ENCODE measurements around the gene AHCYL1.

Gene AHCYL1

DNA sequence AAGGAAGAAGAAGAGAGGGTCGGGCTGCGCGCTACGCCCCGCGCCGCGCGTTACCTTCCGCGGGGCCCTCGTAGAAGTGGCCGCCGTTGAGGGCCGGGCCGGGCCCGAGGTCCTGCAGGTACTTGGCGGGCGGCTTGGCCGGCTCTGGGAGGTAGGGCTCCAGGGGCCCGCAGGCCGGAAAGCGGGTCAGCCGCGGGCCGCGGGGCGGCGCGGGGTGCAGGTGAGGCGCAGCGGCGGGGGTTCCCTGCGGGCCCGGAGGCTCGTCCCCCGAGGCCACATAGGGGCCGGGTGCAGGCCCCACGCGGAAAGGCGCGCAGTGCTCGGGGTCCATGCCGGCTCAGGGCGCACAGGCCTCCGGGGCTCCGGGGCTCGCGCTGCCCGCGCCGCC, 85.7 kb downstream of the AHCYL1 start:
- Mint-ChIP-seq H3K27ac (no peak overlapping the region), H3K4me1 (ENCODE audit: low read depth) (peaks cover 7% of the 10 kb centered on the region), H3K9me3 (no peaks in the 10 kb centered on the region), H3K4me3 (no peak overlapping the region), H3K27me3 (ENCODE audit: low read depth) (peaks cover 82% of the 10 kb centered on the region), H3K36me3 (ENCODE audit: low read depth) (no peaks in the 10 kb centered on the region)
- no peak for DNase-seq (ENCODE audit: low spot score)

DNA sequence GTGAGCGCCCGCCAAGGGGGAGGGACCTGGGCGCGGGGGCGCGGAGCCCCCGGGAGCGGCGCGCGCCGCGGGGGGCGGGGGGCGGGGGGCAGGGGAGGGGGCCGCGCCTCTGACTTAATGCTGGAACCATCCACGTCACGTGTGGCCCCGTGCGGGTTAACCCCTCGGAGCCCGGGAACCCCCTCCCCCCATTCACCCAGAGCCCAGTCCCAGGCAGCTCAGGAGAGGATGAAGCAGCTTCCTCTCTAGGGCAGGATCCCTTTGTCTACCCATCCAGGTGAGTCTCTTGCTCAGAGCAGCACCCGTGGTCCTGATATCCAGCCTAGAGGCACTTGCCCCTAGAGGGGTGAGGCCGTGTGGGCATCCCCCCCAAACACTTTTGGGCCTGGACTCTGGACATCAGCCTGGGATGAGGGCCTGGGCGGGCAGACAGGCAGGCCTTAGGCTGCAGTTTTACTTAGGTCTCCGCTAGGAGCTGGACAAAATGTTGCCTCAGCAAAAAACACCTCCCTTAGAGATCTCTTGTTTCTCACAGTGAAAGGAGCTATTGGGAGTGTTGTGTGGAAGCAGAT, 86.2 kb downstream of the AHCYL1 start, which contains the start of gene ALX3:
TSS of gene ALX3 (minus strand) at position 2 of the 572 bp plus-strand sequence. CDS start 60 bp downstream, outside the sequence.
- Mint-ChIP-seq H3K4me1 (ENCODE audit: low read depth) (peaks cover 7% of the 10 kb centered on the region), H3K36me3 (ENCODE audit: low read depth) (no peaks in the 10 kb centered on the region), H3K9me3 (no peaks in the 10 kb centered on the region), H3K27me3 (ENCODE audit: low read depth) (peaks cover 86% of the 10 kb centered on the region), H3K27ac (no peak within 1 kb of the TSS), H3K4me3 (no peak within 1 kb of the TSS)
- no peak for DNase-seq (ENCODE audit: low spot score)

All from T-helper 2 cell treated with Interferon-gamma antibody and Interleukin-4, amounts not matched to agents 5 μg/mL and 100 μg/mL, for 36 hours (primary cell).